Activated T-cell treated with anti-CD3 and anti-CD28 coated beads, Interleukin-2, amount 50 U/mL, for 4 hours (primary cell): ENCODE measurements around the gene PYROXD2. TPM values are rescaled to one million over a fixed set of nuclear protein-coding genes. Genes with fewer than 3 reads are reported as not detected.

ENCODE experiments used
- ATAC-seq, 2 donors: fragments of 200-7000 bp; cut with Tn5 transposase; one replicate each; pipeline ENCODE4 v1.10.0; 2021
- DNase-seq: peaks from one replicate; pipeline ENCODE4 v3.0.0-alpha.2; 2020
- H3K27me3 Mint-ChIP-seq: one replicate; pipeline ENCODE4 v1.8.0; 2021; ENCODE audit warnings: low read depth, mixed read lengths
- H3K36me3 Mint-ChIP-seq: one replicate; pipeline ENCODE4 v1.8.0; 2022; ENCODE audit warnings: mixed read lengths; ENCODE audit not compliant: insufficient read depth
- H3K4me1 Mint-ChIP-seq: one replicate; pipeline ENCODE4 v1.8.0; 2021; ENCODE audit warnings: low read depth, mixed read lengths
- H3K4me3 Mint-ChIP-seq: one replicate; pipeline ENCODE4 v1.8.0; 2021; ENCODE audit warnings: mild to moderate bottlenecking, moderate library complexity, mixed read lengths
- H3K9me3 Mint-ChIP-seq: one replicate; pipeline ENCODE4 v1.8.0; 2021; ENCODE audit warnings: mixed read lengths
- total RNA-seq, 3 donors: library from RNA; stranded (reverse); gene quantifications; one replicate each; pipeline ENCODE4 v1.2.1, GENCODE V29; 2021

PYROXD2 gene
- total RNA-seq, 3 donors from 2014 or later = 0.84 to 3.2 (median 1.1) TPM

- Mint-ChIP-seq H3K9me3 (no peaks in the 10 kb centered on the region), H3K36me3 (peaks cover 3% of the 10 kb centered on the region), H3K4me1 (peaks cover 13% of the 10 kb centered on the region), H3K27me3 (no peaks in the 10 kb centered on the region), H3K4me3 (peak overlapping the region; percentile 84)
- peak in 1 of 2 donors; percentile 7 for ATAC-seq
- DNase-seq = no peak
Observed at GRCh38 chr10:98414578-98414931, 427 bp downstream of the PYROXD2 start.

GRCh38 chr10:98411768-98412167, 3.2 kb downstream of the PYROXD2 start:
- Mint-ChIP-seq H3K36me3 (peaks cover under 1% of the 10 kb centered on the region), H3K4me3 (no peak overlapping the region), H3K27me3 (no peaks in the 10 kb centered on the region), H3K9me3 (no peaks in the 10 kb centered on the region), H3K4me1 (peaks cover 13% of the 10 kb centered on the region)
- DNase-seq = no peak
- no peak for ATAC-seq

GRCh38 chr10:98411166-98411565, 3.8 kb downstream of the PYROXD2 start:
- no peak for ATAC-seq
- Mint-ChIP-seq H3K36me3 (no peaks in the 10 kb centered on the region), H3K9me3 (no peaks in the 10 kb centered on the region), H3K4me3 (no peak overlapping the region), H3K4me1 (peaks cover 13% of the 10 kb centered on the region), H3K27me3 (no peaks in the 10 kb centered on the region)
- no peak for DNase-seq

DNA sequence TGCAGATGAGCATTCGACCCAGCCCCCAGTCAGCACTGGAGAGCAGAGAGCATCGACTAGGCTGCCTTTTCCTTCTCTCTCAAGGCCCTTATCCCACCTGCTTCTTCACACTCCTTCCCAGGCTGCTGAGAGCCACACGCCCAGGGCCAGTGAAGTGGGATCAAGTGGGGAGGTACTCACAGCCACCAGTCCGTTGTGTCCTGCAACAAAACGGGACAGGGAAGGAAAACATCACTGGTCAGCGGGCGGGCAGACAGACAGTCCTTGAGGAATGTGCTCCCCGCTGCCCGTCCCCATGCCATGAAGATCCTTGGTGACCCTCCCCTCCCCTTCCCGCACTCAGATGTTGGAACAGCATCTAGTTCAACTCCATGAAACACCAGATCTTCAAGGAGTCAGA, 4.2 kb downstream of the PYROXD2 start:
- no peak for ATAC-seq
- no peaks in the 10 kb centered on the region for H3K27me3 Mint-ChIP-seq
- peaks cover 13% of the 10 kb centered on the region for H3K4me1 Mint-ChIP-seq
- DNase-seq = no peak
- H3K4me3 Mint-ChIP-seq = no peak overlapping the region
- H3K9me3 Mint-ChIP-seq = no peaks in the 10 kb centered on the region
- H3K36me3 Mint-ChIP-seq = no peaks in the 10 kb centered on the region

DNA sequence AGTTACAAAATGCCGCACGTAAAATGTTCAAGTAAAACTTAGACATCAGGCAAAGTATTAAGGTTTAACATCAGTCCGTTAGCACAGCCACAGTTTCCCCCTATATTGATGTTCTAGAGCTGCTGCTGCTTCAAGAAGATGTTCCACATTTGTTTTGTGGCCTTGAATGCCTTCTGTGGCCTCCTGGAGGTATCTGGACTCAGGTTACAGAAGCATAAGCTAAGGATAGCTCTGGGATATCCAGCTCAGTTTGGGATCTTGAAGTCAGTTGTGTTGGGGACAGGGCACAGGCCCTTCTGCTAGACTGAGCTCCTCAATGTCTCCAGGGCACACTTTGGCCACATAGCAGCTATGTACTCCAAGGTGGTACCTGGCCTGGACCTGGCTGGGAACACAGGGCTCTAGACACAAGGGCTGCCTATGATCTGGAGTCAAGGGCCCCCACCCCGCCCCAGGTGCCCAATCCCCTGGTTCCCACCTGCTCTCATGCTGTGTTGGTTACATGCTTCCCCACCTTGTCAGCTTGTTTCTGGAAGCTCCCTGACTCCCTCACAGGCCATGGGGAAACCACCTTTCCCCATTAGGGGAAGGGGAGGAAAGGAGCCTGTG, 4.7 kb downstream of the PYROXD2 start:
- Mint-ChIP-seq H3K9me3 (no peaks in the 10 kb centered on the region), H3K4me3 (no peak overlapping the region), H3K4me1 (peaks cover 13% of the 10 kb centered on the region), H3K27me3 (no peaks in the 10 kb centered on the region), H3K36me3 (no peaks in the 10 kb centered on the region)
- DNase-seq (no peak), ATAC-seq (no peak)

DNA sequence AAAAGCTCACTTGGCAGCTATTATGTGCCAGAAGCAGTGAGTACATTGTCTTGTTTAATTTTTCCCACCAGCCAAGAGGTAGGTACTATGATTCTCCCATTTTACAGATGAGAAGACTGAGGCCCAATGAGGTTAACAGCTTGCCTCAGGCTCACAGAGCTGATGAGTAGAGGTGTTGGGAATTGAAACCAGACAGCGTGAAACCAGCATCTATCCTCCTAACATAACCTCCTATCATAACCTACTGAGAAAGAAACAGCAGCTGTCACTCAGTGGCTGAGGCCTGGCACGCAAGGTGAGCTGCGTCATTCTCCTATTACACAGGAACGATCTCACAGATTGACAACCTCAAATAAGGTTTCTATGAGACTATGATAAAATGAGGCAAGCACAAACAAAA, 6.2 kb downstream of the PYROXD2 start:
- Mint-ChIP-seq H3K36me3 (no peaks in the 10 kb centered on the region), H3K9me3 (no peaks in the 10 kb centered on the region), H3K4me3 (no peak overlapping the region), H3K4me1 (peaks cover 7% of the 10 kb centered on the region), H3K27me3 (no peaks in the 10 kb centered on the region)
- ATAC-seq (no peak), DNase-seq (no peak)

DNA sequence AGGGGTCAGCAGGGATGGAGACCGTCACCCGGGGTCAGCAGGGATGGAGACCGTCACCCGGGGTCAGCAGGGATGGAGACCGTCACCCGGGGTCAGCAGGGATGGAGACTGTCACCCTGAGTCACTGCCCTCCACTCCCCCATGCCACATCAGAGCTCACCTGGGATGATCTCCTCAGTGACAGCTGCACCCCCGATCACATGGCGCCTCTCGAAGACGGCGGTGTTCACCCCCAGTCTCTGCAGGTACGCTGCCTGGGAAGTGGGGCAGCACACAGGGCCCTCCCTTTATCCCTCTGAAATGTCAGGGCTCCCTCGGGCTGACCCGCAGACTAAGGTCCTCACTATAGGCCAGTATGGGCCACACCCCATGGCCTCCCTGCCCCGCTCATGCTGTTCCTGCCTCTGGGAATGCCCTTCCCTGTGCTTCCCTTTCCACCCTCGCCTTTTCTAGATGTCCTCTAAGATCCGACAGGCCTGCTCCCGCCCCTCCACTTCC, 7.2 kb downstream of the PYROXD2 start:
- no peaks in the 10 kb centered on the region for H3K9me3 Mint-ChIP-seq
- peaks cover 8% of the 10 kb centered on the region for H3K4me1 Mint-ChIP-seq
- DNase-seq = no peak
- ATAC-seq = no peak
- H3K4me3 Mint-ChIP-seq = no peak overlapping the region
- peaks cover 4% of the 10 kb centered on the region for H3K36me3 Mint-ChIP-seq
- H3K27me3 Mint-ChIP-seq = no peaks in the 10 kb centered on the region

GRCh38 chr10:98407017-98407743, 7.8 kb downstream of the PYROXD2 start:
- DNase-seq (no peak), ATAC-seq (no peak)
- peaks cover 7% of the 10 kb centered on the region for H3K36me3 Mint-ChIP-seq
- H3K4me1 Mint-ChIP-seq = peaks cover 8% of the 10 kb centered on the region
- no peaks in the 10 kb centered on the region for H3K9me3 Mint-ChIP-seq
- no peak overlapping the region for H3K4me3 Mint-ChIP-seq
- no peaks in the 10 kb centered on the region for H3K27me3 Mint-ChIP-seq

GRCh38 chr10:98405422-98405821, 9.6 kb downstream of the PYROXD2 start:
- Mint-ChIP-seq H3K9me3 (no peaks in the 10 kb centered on the region), H3K4me3 (no peak overlapping the region)

GRCh38 chr10:98404571-98405359, 10.2 kb downstream of the PYROXD2 start:
- H3K4me1 Mint-ChIP-seq = peaks cover 8% of the 10 kb centered on the region

More at GRCh38 chr10:98405422-98405821, 9.6 kb downstream of the PYROXD2 start:
- ATAC-seq (no peak), DNase-seq (no peak)
- Mint-ChIP-seq H3K4me1 (peaks cover 8% of the 10 kb centered on the region), H3K27me3 (no peaks in the 10 kb centered on the region), H3K36me3 (peaks cover 7% of the 10 kb centered on the region)

GRCh38 chr10:98403812-98404504, 11.0 kb downstream of the PYROXD2 start:
- Mint-ChIP-seq H3K4me3 (no peak overlapping the region), H3K36me3 (peaks cover 7% of the 10 kb centered on the region), H3K27me3 (no peaks in the 10 kb centered on the region), H3K9me3 (no peaks in the 10 kb centered on the region), H3K4me1 (peaks cover 8% of the 10 kb centered on the region)
- DNase-seq = no peak
- no peak for ATAC-seq

More at GRCh38 chr10:98404571-98405359, 10.2 kb downstream of the PYROXD2 start:
- ATAC-seq = peak in 1 of 2 donors; percentile 23
- DNase-seq = no peak
- no peak overlapping the region for H3K4me3 Mint-ChIP-seq
- no peaks in the 10 kb centered on the region for H3K27me3 Mint-ChIP-seq
- H3K36me3 Mint-ChIP-seq = peaks cover 7% of the 10 kb centered on the region
- H3K9me3 Mint-ChIP-seq = no peaks in the 10 kb centered on the region

DNA sequence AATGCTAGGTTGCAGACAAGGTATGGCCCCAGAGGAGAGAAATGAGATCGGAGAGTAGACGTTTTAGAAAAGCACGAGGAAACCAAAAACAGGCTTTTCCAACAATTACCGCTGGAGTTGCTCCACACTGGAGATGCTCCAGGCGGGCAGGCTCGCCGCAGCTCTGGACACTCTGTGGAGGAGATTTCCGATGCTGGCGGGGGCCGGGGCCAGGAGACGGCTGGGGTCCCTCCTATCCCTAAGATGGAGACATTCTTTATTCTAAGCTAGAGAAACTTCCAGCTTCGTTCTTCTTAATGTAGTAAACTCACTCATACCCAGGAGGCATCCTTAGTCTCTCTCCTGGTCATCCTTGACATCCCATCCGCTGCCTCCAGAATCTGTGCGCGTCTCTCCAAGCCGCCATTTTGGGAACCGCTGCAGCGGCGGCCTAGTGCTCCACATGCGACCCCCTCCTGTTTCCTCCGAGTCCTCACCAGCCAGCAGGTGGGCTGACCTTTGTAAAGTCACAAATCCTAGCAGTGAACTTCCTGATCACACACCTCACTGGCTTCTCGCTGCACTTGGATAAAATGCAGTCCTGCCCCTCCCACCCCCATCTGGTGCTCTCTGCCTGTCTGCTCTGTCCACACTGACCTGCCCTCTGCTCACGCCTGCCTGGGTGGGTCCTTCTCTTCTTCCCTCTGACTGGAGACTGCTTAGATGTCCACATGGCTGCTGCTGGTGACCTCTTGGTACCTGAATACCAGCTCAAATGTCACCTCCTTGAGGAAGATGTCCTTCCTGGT, 11.9 kb downstream of the PYROXD2 start:
- ATAC-seq (no peak), DNase-seq (no peak)
- Mint-ChIP-seq H3K27me3 (no peaks in the 10 kb centered on the region), H3K36me3 (peaks cover 7% of the 10 kb centered on the region), H3K4me1 (peaks cover 8% of the 10 kb centered on the region), H3K9me3 (no peaks in the 10 kb centered on the region), H3K4me3 (no peak overlapping the region)

DNA sequence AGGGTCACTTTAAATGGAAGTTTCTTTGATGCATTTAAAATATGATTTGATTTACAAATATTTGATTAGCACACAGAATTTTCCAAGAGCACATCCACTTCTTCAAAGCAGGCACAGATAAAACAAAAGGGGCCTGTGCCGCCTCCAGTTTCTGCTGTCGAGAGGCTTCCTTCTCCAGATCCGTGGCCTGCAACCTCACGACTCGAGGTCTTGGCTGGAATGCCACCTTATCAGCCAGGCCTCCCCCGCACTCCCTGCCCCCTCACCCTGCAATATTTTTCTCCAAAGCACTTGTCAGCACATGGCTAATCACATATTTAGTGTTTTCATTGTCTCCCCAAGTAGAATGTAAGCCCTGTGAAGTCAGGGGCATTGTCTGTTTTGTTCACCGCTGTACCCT, 12.5 kb downstream of the PYROXD2 start:
- Mint-ChIP-seq H3K27me3 (no peaks in the 10 kb centered on the region), H3K4me1 (peaks cover 8% of the 10 kb centered on the region), H3K4me3 (no peak overlapping the region), H3K9me3 (no peaks in the 10 kb centered on the region), H3K36me3 (peaks cover 7% of the 10 kb centered on the region)
- no peak for DNase-seq
- ATAC-seq = no peak
